ENCODE measurements around the gene MTMR2. TPM values are rescaled to one million over a fixed set of nuclear protein-coding genes. Genes with fewer than 3 reads are reported as not detected.
A peak's percentile ranks its signal among the peaks of the same experiment; 100 is the strongest.

MTMR2 gene
- total and polyA plus RNA-seq, 9 of the 15 experiments (the other 6 are each of a cell fraction or from before 2014, with no cell fraction given): 12.6 to 35.8 (median 25.2) TPM

DNA sequence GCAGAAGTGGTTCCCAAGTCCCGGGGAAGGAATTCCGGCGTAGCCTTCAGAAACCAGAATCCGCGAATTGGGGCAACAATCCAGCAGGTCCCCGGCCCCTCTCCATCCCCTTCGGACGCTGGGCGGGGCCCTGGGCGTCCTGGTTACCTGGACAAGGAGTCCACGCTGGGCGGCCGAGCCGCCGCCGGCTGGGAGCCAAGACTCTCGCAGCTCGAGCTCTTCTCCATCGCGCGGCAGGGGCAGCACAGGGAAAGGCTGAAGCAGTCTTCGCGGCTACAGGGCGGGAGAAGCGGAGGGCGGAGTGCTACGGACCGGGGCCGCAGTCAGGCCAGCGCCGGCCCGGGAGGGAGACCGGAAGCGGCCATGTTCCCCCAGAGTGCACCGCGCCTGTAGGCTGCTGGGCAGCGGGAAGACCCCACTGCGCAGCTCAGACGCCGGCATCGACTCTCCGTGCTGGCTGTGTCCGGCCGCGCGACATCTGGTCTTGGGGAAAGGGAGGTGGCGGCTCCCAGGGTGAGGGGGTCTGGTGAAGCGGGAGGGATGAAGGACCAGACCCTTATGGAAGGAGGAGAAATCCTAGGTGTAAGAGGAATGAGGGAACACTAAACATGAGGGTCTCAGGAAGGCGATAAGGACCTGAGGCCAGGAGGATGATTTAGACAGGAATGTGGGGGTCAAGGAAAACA lies at the start of gene MTMR2 (continued):
- TF ChIP-seq, protein P1, sequence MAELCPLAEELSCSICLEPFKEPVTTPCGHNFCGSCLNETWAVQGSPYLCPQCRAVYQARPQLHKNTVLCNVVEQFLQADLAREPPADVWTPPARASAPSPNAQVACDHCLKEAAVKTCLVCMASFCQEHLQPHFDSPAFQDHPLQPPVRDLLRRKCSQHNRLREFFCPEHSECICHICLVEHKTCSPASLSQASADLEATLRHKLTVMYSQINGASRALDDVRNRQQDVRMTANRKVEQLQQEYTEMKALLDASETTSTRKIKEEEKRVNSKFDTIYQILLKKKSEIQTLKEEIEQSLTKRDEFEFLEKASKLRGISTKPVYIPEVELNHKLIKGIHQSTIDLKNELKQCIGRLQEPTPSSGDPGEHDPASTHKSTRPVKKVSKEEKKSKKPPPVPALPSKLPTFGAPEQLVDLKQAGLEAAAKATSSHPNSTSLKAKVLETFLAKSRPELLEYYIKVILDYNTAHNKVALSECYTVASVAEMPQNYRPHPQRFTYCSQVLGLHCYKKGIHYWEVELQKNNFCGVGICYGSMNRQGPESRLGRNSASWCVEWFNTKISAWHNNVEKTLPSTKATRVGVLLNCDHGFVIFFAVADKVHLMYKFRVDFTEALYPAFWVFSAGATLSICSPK (IDR thresholded peaks at IDR 0.05; ENCODE audit: borderline replicate concordance): 0 out of 2 replicates have a peak, but pooled peaks have one; percentile 22
- TF ChIP-seq, protein P2, sequence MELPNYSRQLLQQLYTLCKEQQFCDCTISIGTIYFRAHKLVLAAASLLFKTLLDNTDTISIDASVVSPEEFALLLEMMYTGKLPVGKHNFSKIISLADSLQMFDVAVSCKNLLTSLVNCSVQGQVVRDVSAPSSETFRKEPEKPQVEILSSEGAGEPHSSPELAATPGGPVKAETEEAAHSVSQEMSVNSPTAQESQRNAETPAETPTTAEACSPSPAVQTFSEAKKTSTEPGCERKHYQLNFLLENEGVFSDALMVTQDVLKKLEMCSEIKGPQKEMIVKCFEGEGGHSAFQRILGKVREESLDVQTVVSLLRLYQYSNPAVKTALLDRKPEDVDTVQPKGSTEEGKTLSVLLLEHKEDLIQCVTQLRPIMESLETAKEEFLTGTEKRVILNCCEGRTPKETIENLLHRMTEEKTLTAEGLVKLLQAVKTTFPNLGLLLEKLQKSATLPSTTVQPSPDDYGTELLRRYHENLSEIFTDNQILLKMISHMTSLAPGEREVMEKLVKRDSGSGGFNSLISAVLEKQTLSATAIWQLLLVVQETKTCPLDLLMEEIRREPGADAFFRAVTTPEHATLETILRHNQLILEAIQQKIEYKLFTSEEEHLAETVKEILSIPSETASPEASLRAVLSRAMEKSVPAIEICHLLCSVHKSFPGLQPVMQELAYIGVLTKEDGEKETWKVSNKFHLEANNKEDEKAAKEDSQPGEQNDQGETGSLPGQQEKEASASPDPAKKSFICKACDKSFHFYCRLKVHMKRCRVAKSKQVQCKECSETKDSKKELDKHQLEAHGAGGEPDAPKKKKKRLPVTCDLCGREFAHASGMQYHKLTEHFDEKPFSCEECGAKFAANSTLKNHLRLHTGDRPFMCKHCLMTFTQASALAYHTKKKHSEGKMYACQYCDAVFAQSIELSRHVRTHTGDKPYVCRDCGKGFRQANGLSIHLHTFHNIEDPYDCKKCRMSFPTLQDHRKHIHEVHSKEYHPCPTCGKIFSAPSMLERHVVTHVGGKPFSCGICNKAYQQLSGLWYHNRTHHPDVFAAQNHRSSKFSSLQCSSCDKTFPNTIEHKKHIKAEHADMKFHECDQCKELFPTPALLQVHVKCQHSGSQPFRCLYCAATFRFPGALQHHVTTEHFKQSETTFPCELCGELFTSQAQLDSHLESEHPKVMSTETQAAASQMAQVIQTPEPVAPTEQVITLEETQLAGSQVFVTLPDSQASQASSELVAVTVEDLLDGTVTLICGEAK (IDR thresholded peaks at IDR 0.05): peak; percentile 78
- TF ChIP-seq, protein P2 (CRISPR knock-in tag; IDR thresholded peaks at IDR 0.05): no peak
- peak; percentile 80 for TF ChIP-seq CCNT2 (IDR thresholded peaks at IDR 0.05; ENCODE audit: borderline replicate concordance, extremely low read depth, insufficient read length, low read depth, low read length)
- TF ChIP-seq RFX1 (IDR thresholded peaks at IDR 0.05): peak; percentile 63
- TF ChIP-seq ZNF830 (CRISPR knock-in tag; IDR thresholded peaks at IDR 0.05): 0 out of 2 replicates have a peak, but pooled peaks have one; percentile 4
- TF ChIP-seq, protein P3, sequence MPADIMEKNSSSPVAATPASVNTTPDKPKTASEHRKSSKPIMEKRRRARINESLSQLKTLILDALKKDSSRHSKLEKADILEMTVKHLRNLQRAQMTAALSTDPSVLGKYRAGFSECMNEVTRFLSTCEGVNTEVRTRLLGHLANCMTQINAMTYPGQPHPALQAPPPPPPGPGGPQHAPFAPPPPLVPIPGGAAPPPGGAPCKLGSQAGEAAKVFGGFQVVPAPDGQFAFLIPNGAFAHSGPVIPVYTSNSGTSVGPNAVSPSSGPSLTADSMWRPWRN (IDR thresholded peaks at IDR 0.05; ENCODE audit: low read depth): no peak
- peak; percentile 75; the same call in 1 of the 2 replicates for TF ChIP-seq HDAC2 (IDR thresholded peaks at IDR 0.05)
- TF ChIP-seq, protein P4, sequence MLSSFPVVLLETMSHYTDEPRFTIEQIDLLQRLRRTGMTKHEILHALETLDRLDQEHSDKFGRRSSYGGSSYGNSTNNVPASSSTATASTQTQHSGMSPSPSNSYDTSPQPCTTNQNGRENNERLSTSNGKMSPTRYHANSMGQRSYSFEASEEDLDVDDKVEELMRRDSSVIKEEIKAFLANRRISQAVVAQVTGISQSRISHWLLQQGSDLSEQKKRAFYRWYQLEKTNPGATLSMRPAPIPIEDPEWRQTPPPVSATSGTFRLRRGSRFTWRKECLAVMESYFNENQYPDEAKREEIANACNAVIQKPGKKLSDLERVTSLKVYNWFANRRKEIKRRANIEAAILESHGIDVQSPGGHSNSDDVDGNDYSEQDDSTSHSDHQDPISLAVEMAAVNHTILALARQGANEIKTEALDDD (IDR thresholded peaks at IDR 0.05): 0 out of 2 replicates have a peak, but pooled peaks have one; percentile 20
- peak; percentile 55 for TF ChIP-seq CHD1 (IDR thresholded peaks at IDR 0.05; ENCODE audit: low read length)
- TF ChIP-seq TCFL5 (CRISPR knock-in tag; conservative IDR thresholded peaks at IDR 0.05): no peak
- 0 out of 2 replicates have a peak, but pooled peaks have one; percentile 11 for TF ChIP-seq CREB1 (IDR thresholded peaks at IDR 0.05)
- TF ChIP-seq CREB1 (CRISPR knock-in tag; IDR thresholded peaks at IDR 0.05): no peak
